GM19438 (cell line): ENCODE data around the gene C1orf141.
"Not testable (repeated sequence)": the region's sequence is repeated elsewhere in the genome, so short reads cannot be mapped to it uniquely, and the experiment has no call there.

Experiments
- ATAC-seq: cut with Tn5 transposase; IDR thresholded peaks from one replicate; pipeline ENCODE4 v1.9.1; 2021; ENCODE audit warnings: low read depth; ENCODE audit not compliant: unreplicated experiment

The C1orf141 gene

DNA sequence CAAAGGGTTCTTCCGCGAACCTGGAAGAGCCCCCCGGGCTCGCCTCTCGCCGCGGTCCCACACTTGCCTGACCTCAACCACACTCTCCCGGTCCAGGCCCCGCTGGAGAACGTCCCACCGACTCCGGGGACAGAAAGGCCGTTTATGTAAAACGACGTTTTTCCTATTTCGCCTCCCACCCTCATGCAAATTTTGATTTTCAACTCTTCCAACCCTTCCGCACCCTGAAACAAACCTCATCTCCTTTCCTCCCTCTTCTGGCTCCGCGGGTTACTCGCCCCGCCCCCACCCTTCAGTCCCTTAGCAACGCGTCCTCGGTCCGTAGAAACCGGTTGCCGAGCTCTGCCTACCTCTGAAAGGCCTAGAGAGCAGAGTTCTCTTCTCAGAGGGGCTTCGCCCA lies at the start of gene C1orf141:
Gene C1orf141 (minus strand): TSS at position 276 of the 400 bp plus-strand sequence. CDS start 7,730 bp downstream, outside the sequence.
- no peak for ATAC-seq

DNA sequence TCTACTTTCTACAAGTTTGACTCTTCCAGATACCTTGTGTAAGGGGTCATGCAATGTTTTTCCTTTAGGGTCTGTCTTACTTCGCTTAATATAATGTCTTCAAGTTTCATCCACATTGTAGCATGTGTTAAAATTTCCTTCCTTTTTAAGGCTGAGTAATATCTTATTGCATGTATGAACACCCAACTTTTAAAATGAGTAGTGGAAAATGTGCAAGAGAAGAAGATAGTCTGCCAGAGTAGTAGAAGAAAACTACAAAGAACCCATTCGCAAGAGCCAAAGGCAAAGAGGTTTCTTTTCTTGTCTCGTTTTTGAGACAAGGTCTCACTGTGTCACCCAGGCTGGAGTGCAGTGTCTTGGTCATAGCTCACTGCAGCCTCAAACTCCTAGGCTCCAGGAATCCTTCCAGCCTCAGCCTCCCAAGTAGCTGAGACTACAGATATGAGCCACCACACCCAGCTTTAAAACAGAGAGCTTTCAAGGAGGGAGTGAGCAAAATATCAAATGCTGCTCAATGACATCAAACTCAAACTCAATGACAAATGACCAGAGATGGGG lies 40.8 kb upstream of the C1orf141 start:
- no peak for ATAC-seq

DNA sequence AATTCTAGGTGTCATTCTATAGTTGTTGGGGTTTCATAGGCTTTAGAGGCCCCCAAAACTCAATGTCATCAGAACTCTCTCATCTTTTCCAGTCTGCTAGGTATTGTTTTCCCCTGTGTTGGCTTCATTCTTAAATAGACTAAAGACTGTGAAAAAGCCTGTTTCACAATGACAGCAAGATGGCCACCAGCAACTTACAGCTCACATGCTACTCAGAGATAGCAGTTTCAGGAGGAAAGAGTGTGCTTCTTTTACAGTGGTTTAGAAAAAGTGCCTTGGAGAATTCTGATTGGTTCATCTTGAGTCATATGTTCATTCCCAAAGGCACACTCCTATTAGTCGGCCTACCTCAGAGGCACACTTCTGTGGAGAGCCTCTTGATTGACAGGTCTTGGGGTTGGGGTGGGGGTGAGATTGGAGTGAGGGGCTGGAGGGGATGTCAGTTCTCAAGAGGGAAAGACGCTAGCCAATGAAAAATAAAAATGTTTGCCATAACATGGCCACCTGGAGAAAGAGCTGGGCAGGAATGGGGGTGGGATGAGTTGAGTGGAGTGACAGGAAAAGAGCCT lies 40.0 kb upstream of the C1orf141 start:
- ATAC-seq = no peak

DNA sequence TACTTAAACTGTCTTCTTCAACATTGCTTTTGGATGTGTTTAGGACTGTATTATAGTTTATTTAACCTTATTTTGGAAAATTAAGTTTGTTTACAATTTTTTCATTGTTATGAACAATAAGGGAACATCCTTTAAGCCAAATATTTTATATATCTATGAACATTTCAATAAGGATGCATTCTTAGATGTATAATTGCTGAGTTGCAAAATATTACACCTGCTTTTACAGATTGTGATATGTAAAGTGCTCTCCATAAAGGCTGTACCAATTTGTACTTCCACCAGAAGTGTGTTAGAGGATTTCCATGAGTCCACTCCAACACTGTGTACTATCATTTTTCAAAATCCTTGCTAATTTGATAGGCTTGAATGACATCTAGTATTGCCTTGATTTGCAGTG lies 39.2 kb upstream of the C1orf141 start:
- no peak for ATAC-seq

DNA sequence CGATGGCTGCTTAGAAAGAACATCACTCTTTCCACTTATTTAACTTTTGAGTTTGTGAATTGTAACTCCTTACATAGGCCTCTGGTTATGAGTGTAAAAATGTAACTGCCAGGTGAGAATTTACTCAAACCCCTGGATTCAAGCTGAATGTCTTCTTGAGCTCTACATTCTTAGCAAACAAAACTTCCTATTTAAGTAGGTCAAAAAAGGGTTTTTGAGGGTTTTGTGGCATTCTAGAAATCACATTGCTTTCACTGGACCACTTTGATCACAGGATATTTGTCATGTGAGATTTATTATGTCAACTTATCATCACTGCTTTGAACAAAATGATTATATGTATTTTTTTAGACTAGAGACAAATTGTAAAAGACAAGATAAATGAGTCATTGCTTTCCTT lies 37.2 kb upstream of the C1orf141 start:
- ATAC-seq = no peak

DNA sequence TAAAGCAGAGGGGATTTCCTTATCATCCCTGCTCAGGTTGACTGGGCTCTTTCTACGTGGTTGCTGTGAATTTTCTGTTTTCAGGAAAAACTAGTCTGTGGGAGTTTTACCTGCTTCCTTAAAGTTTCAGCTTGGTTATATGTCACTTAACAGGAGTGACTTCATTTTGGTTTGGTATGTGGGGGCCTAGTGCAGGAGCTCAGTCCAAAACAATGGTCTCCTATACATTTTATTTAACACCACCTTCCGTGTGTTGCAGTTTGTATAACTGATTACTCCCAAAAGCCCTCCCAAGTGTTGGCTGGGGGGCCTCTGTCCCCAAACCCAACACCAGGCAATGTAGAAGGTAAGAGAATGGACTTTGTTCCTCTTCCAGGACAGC lies 36.8 kb upstream of the C1orf141 start:
- no peak for ATAC-seq

GRCh38 chr1:67170751-67171573 lies 36.2 kb upstream of the C1orf141 start:
- no peak for ATAC-seq

- no peak for ATAC-seq
Measured at GRCh38 chr1:67169932-67170331, 35.2 kb upstream of the C1orf141 start.

GRCh38 chr1:67169496-67169895 lies 34.7 kb upstream of the C1orf141 start:
- no peak for ATAC-seq

DNA sequence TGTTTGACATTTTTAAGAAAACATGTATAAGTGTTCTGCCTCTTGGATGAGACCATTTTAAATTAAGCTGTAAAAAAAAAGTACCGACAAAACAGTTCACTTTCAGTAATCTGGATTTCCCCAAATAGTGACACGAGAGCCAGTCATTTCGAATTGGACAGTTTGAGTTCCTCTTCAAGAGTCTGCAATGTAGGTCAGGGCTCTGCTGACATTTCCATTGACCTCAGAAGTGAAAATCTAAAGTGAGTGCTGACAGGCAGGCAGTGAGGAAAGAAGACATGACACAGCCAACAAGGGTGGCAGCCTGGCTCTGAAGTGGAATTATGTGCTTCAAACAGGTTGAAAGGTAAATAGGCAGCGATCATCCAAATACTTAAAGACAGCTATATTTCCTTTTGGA lies 31.4 kb upstream of the C1orf141 start, which contains the start of gene IL23R:
Gene IL23R (plus strand): TSS at position 259 of the 400 bp plus-strand sequence. CDS start 1,667 bp downstream, outside the sequence.
- peak; percentile 65 for ATAC-seq

DNA sequence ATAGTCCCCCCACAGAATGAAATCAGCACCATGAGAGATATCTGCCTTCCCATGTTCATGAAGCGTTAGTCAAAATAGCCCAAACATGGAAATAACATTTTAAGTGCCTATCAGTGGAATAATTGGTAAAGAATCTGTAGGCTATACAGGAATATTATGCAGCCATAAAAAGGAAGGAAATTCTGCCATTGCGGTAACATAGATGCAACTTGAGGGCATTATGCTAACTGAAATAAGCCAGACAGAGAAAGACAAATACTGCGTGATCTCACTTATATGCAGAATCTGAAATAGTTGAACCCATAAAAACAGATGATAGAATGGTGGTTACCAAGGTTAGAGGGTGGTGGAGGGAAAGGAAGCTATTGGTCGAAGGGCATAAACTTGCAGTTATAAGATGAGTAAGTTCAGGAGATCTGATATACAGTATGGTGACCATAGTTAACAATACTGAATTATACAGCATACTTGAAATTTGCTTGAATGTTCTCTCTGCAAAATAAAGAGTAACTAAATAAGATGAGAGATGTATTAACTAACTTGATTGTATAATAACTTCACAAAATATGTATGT lies 30.8 kb upstream of the C1orf141 start:
- no peak for ATAC-seq

GRCh38 chr1:67162954-67163353 lies 28.2 kb upstream of the C1orf141 start:
- ATAC-seq = no peak

GRCh38 chr1:67159233-67159632 lies 24.5 kb upstream of the C1orf141 start:
- no peak for ATAC-seq

- no peak for ATAC-seq
Measured at GRCh38 chr1:67158401-67158800, 23.6 kb upstream of the C1orf141 start.

DNA sequence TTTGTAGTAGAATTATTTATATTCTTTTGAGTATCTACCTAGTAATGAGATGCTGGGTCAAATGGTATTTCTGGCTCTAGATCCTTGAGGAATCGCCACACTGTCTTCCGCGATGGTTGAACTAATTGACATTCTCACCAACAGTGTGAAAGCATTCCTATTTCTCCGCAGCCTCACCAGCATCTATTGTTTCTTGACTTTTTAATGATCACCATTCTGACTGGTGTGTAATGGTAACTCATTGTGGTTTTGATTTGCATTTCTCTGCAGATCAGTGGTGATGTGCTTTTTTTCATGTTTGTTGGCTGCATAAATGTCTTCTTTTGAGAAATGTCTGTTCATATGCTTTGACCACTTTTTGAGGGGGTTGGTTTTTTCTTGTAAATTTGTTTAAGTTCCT lies 16.2 kb upstream of the C1orf141 start:
- no peak for ATAC-seq

DNA sequence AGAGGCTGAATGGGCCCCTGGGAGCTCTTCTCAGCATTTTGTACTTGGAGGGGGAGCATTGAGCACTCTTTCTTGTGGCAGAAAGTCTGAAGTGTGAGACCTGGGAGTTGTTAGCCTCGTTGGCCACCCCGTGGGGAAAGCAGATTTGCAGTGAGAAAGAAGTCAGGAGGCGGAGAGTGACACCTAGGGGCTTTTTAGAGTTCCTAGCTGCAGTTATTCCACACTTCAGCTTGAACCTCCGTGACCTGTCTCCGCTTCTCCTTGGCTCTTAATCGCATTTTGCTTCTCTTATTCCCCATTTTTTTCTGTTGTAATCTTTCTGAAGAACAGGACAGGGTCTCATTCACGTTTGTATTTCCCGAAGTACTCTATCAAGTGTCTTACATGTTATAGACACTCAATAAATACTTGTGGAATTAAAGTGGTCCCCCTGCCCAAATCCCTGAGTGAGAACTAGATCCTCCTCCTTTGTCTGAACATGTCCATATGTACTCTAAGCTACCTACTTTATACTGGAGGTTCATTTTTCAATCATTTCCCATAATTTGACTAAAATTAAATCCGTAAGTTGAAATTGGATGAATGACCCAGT lies 14.5 kb upstream of the C1orf141 start:
- peak; percentile 87 for ATAC-seq

- peak; percentile 27 for ATAC-seq
Measured at GRCh38 chr1:67148516-67149178, 13.9 kb upstream of the C1orf141 start.

DNA sequence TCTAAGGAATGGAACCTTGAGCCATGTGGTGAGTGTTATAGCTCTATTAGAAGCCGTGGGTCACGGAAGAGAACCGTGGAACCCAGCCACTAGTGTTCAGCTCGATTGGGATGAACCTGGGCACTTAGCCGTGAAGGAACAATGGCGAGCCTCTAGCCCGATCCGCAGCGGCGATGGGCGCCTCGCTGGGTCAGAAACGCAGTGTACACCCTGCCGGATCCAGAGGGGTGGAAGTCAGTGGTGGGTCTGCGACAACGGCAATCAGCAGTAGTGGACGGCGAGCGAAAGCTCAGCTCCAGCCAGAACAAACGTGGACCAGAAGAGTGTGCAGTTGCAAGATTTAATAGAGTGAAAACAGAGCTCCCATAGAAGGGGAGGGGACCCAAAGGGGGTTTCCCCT lies 13.2 kb upstream of the C1orf141 start:
- not testable (repeated sequence) for ATAC-seq

GRCh38 chr1:67146539-67146938 lies 11.8 kb upstream of the C1orf141 start:
- ATAC-seq = no peak

DNA sequence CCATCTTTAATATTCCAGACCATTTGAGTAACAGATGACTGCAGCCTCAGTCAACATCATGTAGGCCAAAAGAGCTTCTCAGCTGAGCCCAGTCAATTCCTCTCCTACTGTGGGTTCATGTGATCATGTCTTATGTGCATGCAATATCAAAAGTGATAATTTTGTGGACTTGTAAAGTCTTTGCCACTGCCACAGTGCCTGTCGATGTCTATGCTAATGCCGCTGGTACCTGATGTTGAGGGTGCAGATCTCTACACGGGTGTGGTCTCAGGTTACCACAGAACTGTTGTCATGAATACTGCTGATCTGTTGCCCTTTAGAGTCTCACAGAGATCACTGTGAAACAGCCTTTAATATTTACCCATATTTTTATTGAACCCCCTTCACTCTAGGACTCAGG lies 11.3 kb upstream of the C1orf141 start:
- no peak for ATAC-seq

- no peak for ATAC-seq
Measured at GRCh38 chr1:67144696-67145095, 9.9 kb upstream of the C1orf141 start.
